HT-29 (cell line): ENCODE results near the gene MVD. TPM values are rescaled to one million over a fixed set of nuclear protein-coding genes. Genes with fewer than 3 reads are reported as not detected.

Experiments used
- DNase-seq: peaks from one replicate; pipeline ENCODE4 v3.0.0-alpha.2; 2015; ENCODE audit warnings: low spot score
- total RNA-seq: library from RNA; depleted of rRNA; stranded (reverse); fragments of >200 nt; shearing (Covaris generic); gene quantifications from 2 replicates; pipeline ENCODE4 v1.2.3, GENCODE V29; 2014

MVD gene
- total RNA-seq, 1 experiment from 2014 or later = 109 TPM

DNA sequence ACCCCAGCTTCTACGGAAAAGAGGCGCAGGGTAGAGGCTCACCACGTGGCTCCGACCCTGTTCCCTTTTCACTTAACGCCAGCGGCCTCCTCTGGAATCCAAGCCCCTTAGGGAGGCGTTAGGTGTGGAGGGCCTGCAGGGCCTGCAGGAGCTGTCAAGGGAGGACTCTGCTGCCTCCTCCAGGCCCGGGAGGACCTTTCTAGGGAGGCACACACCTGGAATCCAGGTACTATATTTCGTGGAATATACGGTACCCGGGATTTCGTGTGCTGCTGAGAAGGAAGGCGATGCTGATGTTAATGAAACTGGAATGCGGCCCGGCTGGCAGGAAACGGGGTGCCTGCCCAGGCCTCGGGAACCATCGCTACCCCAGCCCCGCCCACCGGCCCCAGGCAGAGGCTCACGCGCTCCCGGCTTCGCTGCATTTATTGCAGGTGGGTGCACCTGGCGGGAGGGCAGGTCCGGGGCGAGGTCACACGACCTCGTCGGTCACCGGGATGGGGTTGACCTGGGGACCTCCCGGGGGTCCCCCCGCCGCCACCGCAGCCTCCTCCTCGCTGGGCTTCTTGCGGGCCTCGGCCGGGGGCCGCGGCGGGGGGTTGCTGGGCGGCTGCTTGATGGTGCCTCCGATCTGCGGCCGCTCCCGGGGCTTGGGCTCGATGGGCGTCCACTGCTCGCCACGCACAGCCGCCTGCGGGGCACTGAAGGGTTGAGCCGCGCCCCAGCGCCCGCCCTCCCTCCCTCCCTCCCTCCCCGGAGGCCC lies 19.8 kb downstream of the MVD start:
- DNase-seq = no peak

DNA sequence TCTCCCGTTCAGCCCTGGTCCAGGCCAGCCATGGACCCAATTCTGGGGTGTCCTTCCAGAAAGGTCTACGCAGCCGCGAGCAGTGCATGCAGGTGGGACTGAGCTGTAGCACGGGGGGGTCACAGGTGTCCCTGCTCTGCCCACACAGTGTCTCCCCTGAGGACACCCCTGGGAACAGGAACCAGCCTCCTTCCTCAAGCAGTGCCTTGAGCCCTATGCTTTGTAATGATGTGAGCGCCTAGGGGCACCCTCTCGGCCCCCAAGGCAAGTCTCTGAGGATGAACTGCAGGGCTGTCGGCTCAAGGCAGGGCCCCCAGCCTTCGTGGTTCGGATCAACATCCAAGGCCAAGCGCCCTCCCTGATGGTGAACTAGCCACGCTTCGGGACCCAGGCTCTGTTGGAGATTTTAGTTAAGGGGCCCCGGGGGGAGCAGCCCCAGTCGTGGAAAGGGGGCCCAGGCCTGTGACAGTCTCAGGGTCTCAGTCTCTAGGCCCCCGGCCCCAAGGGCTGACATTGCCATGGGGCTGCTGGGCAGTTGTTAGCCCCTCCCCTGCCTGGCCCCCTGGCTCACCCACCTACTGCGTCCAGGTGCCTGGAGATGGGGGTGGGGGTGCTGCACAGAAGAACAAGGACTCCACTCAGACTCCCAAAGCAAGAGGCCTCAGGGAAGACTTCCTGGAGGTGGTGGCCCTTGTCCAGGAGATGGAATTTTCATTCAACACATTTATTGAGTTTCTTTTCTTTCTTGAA lies 22.2 kb downstream of the MVD start:
- no peak for DNase-seq

DNA sequence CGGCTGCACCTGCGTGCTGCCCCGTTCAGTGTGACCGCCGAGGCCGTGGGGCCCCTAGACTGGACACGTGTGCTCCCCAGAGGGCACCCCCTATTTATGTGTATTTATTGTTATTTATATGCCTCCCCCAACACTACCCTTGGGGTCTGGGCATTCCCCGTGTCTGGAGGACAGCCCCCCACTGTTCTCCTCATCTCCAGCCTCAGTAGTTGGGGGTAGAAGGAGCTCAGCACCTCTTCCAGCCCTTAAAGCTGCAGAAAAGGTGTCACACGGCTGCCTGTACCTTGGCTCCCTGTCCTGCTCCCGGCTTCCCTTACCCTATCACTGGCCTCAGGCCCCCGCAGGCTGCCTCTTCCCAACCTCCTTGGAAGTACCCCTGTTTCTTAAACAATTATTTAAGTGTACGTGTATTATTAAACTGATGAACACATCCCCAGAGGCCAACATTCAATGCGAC lies 22.8 kb downstream of the MVD start:
- no peak for DNase-seq

DNA sequence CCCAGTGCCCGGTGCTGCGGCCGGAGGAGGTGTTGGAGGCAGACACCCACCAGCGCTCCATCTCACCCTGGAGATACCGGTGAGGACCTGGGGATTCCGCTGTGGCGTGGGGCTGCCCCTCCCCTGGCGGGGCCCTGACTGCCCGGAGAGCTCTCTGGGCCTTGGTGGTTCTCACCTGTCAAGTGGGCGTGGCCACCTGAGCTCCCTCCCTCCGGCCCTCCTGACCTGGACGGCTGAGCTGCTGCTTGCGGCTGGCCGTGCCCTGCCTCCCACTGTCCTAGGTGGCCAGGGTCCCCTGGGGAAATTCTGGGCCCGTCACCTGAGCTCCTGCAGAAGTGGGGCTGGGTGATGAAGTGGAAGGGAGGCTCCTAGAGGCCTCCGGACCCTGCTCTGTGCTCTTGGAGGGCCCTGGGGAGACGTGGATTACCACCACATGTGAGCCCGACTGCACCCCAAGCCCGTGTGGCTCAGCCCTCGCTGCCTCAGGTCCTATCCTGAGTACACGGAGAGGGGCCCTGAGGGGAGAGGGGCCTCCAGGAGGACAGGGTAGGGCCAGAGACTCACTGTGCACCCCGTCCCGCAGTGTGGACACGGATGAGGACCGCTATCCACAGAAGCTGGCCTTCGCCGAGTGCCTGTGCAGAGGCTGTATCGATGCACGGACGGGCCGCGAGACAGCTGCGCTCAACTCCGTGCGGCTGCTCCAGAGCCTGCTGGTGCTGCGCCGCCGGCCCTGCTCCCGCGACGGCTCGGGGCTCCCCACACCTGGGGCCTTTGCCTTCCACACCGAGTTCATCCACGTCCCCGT lies 23.5 kb downstream of the MVD start:
- peak; percentile 67 for DNase-seq

DNA sequence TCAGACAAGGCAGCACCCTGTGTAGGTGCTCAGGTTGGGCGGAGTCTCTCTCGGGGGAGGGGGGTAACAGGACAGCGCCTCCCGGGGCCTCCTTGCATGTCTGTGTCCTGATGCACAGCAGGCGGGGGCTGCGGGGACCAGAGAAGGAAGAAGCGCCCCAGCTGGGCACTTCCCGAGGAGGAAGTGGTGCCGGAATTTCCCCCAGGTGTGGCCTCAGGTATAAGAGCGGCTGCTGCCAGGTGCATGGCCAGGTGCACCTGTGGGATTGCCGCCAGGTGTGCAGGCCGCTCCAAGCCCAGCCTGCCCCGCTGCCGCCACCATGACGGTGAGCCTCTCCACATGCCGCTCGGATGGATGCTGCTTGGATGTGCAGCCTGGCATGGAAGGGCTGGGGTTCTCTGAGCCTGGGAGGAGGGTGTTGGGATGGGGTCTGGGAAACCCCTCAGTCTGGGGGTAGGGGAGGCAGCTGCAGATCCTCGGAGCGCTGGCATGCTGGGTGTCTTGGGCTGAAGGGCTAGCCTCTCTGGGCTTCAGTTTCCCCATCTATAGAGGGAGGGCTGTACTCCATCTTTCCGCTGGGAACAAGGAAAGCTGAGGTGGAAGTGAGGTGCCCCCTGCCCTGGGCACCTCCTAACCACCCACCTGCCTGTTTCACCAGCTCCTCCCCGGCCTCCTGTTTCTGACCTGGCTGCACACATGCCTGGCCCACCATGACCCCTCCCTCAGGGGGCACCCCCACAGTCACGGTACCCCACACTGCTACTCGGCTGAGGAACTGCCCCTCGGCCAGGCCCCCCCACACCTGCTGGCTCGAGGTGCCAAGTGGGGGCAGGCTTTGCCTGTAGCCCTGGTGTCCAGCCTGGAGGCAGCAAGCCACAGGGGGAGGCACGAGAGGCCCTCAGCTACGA lies 24.3 kb downstream of the MVD start, which contains the start of gene IL17C:
IL17C (plus strand) TSS at position 250 of the 908 bp plus-strand sequence; CDS start at position 320, 70 bp downstream.
- peak; percentile 74 for DNase-seq

DNA sequence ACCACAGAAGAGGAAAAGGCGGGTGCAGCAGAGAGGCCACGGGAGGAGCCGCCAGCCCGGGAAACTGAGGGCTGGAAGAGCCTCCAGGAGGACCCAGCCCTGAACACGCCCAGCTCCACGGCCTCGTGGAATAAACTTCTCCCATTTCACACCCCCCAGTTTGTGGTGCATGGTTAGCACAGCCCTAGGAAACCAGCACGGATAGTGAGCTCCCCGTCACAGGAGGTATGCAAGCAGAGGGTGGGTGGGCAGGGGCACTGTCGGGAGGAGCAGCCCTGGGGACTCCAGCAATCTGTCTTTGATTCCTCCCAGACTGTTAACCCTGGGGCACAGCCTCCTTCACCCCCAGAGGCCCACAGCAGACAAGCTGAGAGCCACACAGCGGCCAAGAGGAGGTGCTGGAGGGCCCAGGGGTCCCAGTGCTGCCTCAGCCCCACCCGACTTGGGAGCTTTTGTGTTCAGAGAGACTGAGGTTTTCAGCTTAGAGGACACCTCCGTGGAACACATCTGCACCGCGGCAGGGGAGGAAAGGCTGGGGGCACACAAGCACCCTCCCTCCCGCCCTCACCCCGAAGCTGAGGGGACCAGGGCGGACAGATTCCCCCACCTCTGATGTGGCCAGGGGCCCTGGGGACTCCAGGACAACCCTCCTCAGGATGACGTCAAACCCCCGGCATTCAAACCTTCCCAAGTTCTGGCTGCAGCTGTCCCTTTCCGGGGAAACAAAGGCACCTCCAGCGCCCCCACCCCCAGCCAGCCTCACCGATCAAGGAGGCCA lies 26.2 kb downstream of the MVD start:
- DNase-seq = no peak

DNA sequence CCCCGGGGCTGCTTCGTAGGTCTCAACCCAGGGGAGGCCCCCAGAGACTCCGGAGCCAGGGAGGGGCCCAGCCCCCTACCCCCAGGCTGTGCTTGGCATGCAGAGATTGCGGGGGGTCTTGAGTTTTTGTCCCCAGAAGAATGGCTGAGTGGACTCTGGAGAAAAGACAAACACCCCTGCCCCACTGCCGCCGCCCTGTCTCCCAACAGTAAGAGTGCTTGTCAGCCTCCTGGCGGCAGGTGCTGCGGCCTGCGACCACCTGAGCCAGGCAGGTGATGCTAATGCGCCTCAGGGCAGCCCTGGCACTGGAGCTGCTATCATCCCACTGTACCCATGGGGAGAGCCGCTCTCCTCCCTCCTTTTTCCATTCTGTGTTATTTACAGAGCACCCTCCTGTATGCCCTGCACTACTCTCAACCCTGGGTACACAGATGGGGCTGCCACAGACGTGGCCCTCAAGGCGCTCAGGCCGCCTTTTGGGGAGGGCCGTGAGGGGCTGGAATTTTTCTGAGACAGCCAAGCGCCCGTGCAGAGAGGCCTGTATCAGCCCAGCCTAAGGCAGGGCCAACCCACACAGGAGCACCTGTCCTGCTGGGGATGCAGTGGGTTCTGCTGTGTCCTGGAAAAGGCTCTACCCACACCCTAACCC lies 27.1 kb downstream of the MVD start:
- no peak for DNase-seq

DNA sequence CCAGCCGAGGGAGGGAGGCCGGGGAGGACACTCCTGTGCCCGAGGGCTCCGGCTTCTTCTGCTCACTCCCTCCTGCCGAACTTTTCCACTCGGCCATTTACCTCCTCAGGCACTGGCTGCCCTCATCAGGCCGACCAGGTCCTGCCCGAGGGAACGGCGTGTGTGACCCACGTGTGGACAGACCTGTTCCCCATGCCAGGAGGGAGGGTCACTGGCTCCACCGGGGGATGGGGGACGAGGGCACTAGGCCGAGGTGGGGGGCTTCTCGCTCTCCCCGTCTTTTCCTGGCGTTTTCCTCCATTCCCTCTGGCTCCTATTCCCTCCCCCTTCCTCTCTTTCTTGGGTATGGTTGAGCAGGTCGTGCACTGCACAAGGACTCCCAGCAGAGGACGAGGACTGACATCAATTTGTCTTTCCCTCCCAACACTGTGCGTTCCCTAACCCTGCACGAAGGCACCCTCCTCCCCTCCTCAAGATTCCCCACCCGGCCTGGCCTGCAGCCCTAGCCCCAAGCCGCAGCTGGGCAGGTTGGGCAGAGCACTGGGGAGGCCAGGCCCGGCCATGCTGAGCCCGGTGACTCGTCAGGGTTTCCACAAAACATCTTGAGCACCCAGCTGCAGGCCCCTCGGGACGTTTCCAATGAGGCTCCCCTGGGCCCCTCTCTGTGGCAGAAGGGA lies 27.8 kb downstream of the MVD start:
- peak; percentile 41 for DNase-seq

DNA sequence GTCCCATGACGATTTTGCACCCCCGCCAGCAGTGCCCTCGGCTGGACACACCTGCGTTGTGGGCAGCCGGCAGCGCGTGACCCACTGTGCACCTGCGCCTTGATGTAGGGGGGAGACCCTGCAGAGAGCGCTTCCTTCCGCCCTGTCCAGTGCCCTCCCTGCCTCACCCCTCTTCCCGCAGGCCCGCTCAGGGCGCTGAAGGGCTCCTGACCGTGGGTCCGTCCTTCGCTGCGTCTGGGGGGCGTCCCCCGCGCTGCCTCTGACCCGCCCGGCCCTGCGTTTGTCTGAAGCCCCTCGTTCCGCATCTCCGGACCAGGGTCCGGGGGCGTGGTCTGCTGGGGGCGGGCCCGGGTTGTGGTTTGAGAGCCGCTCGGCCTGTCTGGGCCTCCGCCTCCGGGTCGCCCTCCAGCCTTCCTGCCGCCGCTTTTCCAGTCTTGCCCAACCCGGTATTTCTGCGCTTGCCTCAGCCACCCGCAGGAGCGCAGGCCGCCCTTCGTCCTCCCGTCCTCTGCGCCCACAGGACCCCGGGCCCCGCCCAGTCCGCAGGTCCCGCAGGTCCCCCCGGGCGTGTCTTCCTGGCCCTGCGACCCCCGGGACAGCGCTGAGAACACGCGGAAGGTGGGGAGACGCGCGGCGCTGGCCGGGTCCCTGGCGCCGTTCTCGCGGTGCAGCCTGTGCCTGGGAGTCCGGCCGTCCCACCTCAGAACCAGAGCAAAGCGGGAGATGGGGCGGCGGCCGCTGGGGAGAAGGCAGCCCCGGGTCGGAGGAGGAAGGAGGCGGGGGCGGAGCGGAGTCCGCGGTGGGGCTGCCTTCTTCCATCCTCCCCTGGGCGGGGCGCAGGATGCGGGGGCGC lies 28.5 kb downstream of the MVD start:
- DNase-seq = peak; percentile 43

DNA sequence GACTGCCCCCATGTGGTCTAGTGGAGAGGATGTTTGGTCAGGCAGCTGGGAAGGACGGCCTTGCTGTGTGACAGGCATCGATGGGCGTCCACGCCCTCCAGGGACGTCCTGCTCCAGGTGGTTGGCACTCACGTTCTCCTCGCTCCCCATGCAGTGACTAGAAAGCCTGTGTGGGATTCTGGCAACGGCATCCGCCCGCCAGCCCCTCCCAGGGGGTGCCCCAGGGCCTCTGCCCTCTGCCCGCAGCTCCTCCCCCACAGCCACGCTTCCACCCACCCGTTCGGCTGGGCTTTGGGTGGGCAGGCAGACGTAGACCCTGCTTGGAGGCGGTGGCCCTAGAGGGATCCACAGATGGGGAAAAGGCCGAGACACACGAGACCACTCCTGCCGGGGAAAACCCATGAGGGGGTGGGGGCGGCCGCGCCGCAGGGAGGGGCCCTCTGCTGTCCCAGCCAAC lies 29.2 kb downstream of the MVD start:
- DNase-seq = peak; percentile 81

DNA sequence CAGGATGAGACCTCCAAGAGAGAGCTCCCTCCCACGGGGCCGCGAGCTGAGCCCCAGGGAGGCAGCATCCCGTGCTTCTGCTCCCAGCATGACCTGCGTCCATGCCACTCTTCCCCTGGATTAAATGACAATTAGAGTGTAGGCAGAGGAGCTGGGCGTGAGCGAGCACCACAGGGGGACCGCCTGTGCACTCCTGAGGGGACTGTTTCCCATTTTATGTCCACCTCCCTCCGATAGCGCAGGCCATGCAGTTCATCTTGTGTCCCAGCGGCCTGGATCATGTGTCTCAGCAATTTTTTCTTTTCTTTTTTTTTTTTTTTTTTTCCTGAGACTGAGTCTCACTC lies 30.3 kb downstream of the MVD start:
- no peak for DNase-seq

DNA sequence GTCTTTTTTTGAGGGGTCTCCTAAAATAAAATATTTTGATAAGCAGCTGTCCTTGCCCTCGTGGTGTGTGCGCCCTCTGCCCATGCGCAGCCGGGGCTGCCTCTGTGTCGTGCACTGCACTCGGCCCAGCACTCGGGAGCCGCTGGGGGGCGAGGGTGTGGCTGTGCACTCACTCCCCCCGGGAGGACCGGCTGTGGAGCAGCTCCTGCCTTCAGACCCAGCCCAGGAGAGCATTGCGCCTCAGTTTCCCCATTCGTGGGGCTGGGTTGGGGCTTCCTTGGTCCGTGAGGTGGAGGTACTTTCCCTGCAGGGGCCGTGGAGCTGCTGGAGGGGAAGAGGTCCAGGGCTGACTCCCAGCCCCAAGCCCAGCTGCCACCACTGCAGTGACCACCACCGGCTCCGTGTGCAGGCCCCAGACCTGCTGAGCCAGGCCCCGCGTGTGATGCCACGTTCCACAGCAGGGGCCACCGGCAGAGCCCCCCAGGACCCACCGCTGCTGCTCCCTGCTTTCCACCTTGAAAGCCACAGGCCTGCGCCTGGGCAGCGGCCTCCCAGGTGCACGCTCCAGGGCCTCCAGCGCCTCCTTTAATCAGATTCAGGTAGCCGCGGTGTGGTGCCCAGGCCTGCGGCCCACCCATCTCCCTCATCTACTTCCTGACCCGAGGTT lies 30.8 kb downstream of the MVD start:
- DNase-seq = no peak

DNA sequence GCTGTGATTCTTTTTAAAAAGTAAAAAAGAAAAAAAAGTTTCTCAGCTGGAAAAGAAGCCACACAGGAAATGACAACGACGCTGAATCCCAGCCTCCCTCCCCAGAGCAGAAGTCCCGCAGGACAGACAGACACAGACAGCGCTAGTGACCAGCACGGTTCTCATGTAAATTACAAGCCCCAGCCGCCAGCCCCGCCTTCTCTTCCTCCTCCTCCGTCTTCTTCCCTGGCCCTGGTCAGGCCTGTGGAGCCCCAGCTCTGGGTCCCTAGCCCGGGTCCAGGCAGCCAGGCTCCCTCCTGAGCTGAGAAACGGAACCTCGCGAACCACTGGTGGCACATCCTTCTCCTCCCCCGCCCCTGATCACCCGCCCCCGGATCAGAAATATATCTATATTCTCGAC lies 31.5 kb downstream of the MVD start:
- no peak for DNase-seq

DNA sequence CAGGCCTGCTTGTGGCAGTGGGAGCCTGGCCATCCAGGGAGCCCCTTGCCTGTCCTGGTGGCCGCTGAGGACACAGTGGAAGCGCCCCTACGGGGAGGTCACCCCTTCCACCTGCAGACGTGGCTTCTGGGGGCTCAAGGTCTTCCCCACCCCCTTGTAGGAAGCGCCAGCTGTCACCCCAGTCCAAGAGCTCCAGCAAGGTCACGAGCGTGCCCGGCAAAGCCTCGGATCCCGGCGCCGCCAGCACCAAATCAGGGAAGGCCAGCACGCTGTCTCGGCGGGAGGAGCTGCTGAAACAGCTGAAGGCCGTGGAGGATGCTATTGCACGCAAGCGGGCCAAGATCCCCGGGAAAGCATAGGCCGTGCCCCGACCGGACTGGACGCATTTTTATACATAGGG lies 31.9 kb downstream of the MVD start:
- DNase-seq = no peak

DNA sequence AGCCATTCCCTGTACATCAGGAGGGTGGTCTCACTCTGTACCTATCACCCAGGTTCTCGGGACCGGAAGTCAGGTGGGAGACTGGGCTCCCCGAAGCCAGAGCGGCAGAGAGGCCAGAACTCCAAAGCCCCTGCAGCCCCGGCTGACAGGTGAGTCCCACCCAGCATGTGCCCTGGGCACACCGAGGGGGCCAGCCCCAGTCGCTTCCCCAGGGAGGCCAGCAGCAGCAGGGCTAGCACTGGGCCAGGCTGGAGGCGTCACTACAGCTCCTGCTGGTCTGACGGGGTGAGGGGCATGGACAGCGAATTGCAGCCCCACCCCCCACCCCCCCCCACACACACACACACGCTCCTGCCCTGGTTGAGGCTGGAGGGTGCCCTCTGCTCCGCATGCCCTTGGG lies 32.5 kb downstream of the MVD start:
- no peak for DNase-seq

DNA sequence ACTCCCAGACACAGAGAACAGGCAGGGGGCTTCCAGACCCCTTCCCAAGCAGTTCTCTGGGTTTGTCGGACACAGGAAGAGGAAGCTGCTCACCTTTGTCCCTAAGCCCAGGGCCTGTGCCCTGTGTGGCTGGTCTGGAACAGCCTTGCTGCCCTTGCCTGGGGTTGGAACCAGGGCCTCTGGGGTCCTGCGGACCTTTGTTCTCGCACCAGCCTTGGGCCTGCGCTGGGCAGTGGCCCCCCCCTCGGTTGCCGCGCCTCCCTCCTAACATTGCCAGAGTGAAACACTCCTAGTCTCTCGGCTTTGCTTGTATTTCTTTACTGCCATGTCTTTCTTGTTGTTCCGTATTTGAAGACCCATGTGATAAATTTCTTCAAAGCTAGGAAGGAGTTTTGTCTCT lies 33.1 kb downstream of the MVD start:
- DNase-seq = no peak

DNA sequence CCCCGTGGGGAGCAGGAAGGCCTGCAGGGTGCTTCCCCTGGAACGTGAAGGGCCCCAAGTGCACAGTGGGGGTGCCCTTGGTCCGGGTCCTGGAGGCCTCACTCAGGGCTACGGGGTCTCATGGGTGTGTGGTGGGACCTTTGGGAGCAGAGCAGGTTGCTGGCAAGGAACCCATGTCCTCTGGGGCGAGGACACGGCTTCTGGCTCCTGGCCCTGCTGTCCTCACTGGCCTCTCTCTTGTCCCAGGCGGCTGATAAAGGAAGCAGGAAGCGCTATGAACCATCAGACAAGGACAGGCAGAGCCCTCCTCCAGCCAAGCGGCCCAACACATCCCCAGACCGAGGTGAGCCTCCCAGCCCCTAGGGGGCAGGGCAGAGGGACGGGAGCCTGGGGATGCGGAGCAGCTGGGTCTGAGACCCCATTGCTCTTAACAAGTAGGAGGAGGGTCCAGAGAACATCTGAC lies 34.3 kb downstream of the MVD start:
- no peak for DNase-seq
